IMR-90 (cell line): ENCODE results near the gene LMBR1L. TPM values are rescaled to one million over a fixed set of nuclear protein-coding genes. Genes with fewer than 3 reads are reported as not detected.

Source experiments
- ATAC-seq: fragments of 200-7000 bp; cut with Tn5 transposase; 2 replicates; pipeline ENCODE4 v1.9.1; 2020; ENCODE audit warnings: low read depth, mild to moderate bottlenecking, moderate library complexity
- BruUV-seq: library from RNA; stranded (reverse); fragments of 400-500 nt; replicated peaks from 2 replicates; lab custom pipeline; 2021; lab: Mats Ljungman, UMichigan
- CTCF ChIA-PET: fragments of 300-600 bp; formaldehyde crosslinking; extraction: SDS; loops from one replicate; lab custom pipeline; 2021; ENCODE audit warnings: antibody characterized with exemption; lab: Yijun Ruan, JAX
- POLR2A ChIA-PET: fragments of 300-600 bp; sonication (Branson Sonifier 250); formaldehyde crosslinking; loops from one replicate; lab custom pipeline; 2022; ENCODE audit warnings: antibody characterized with exemption; ENCODE audit not compliant: unreplicated experiment; lab: Charles Lee
- DNase-seq: peaks from one replicate; pipeline ENCODE4 v3.0.0; 2013
- H2AFZ ChIP-seq: replicated peaks from 2 replicates; pipeline ENCODE3; 2013; ENCODE audit warnings: low read length, mild to moderate bottlenecking; ENCODE audit not compliant: poor library complexity
- H2AK5ac ChIP-seq: 2 replicates; pipeline ENCODE4 v1.6.1; 2013; ENCODE audit warnings: low read depth, low read length, inconsistent platforms
- H2AK9ac ChIP-seq: replicated peaks from 2 replicates; pipeline ENCODE3; 2013; ENCODE audit warnings: mild to moderate bottlenecking, low read depth, low read length, moderate library complexity; ENCODE audit not compliant: poor library complexity
- H2BK120ac ChIP-seq: 2 replicates; pipeline ENCODE4 v1.6.1; 2013; ENCODE audit warnings: low read depth, low read length, inconsistent platforms
- H2BK15ac ChIP-seq: 3 replicates; pipeline ENCODE4 v1.6.1; 2013; ENCODE audit warnings: low read depth, low read length, inconsistent platforms
- H2BK20ac ChIP-seq: 2 replicates; pipeline ENCODE4 v1.6.1; 2013; ENCODE audit warnings: low read depth, mild to moderate bottlenecking, inconsistent platforms, low read length, moderate library complexity
- H2BK5ac ChIP-seq: 2 replicates; pipeline ENCODE4 v1.6.1; 2013; ENCODE audit warnings: mild to moderate bottlenecking, low read depth, low read length, inconsistent platforms; ENCODE audit not compliant: poor library complexity, severe bottlenecking
- H3K14ac ChIP-seq: replicated peaks from 2 replicates; pipeline ENCODE4 v1.6.1; 2013; ENCODE audit warnings: low read depth, low read length, inconsistent platforms
- H3K18ac ChIP-seq: 2 replicates; pipeline ENCODE4 v1.6.1; 2013; ENCODE audit warnings: low read depth, low read length, control low read depth
- H3K23ac ChIP-seq: 2 replicates; pipeline ENCODE4 v1.6.1; 2013; ENCODE audit warnings: low read depth, low read length, inconsistent platforms
- H3K27ac ChIP-seq: 2 replicates; pipeline ENCODE4 v1.5.1; 2013; ENCODE audit warnings: mild to moderate bottlenecking, control low read depth, low read length; ENCODE audit not compliant: insufficient read depth
- H3K27me3 ChIP-seq: 2 replicates; pipeline ENCODE4 v1.6.1; 2013; ENCODE audit warnings: low read length; ENCODE audit not compliant: control insufficient read depth, insufficient read depth
- H3K36me3 ChIP-seq: 2 replicates; pipeline ENCODE4 v1.6.1; 2013; ENCODE audit warnings: low read length, mixed read lengths; ENCODE audit not compliant: control insufficient read depth, insufficient read depth
- H3K4ac ChIP-seq: 2 replicates; pipeline ENCODE4 v1.6.1; 2013; ENCODE audit warnings: low read depth, low read length, inconsistent platforms
- H3K4me1 ChIP-seq: 2 replicates; pipeline ENCODE4 v1.6.1; 2013; ENCODE audit warnings: low read length, mixed read lengths; ENCODE audit not compliant: control insufficient read depth, insufficient read depth
- H3K4me2 ChIP-seq: 2 replicates; pipeline ENCODE4 v1.6.1; 2013; ENCODE audit warnings: low read depth, mild to moderate bottlenecking, control low read depth, low read length, moderate library complexity
- H3K4me3 ChIP-seq: 2 replicates; pipeline ENCODE4 v1.5.1; 2013; ENCODE audit warnings: low read depth, mild to moderate bottlenecking, control low read depth, low read length, moderate library complexity; ENCODE audit not compliant: insufficient read depth
- H3K56ac ChIP-seq: 2 replicates; pipeline ENCODE4 v1.6.1; 2013; ENCODE audit warnings: low read length, inconsistent platforms; ENCODE audit not compliant: insufficient read depth; ENCODE audit errors: extremely low read depth
- H3K79me1 ChIP-seq, 2 experiments: 2 replicates each; pipeline ENCODE4 v1.6.1; 2013; ENCODE audit warnings: low read length in 2 of 2, inconsistent platforms in 1 of 2, low read depth in 1 of 2
- H3K9ac ChIP-seq: 2 replicates; pipeline ENCODE4 v1.6.1; 2013; ENCODE audit warnings: low read depth, low read length, control low read depth
- H3K9me1 ChIP-seq: 2 replicates; pipeline ENCODE4 v1.6.1; 2013; ENCODE audit warnings: low read length, inconsistent platforms; ENCODE audit not compliant: insufficient read depth
- H3K9me3 ChIP-seq: 2 replicates; pipeline ENCODE4 v1.6.1; 2013; ENCODE audit warnings: low read length; ENCODE audit not compliant: control insufficient read depth, insufficient read depth
- H4K20me1 ChIP-seq: 2 replicates; pipeline ENCODE4 v1.6.1; 2013; ENCODE audit warnings: low read length, inconsistent platforms; ENCODE audit not compliant: insufficient read depth
- H4K5ac ChIP-seq: 2 replicates; pipeline ENCODE4 v1.6.1; 2013; ENCODE audit warnings: mild to moderate bottlenecking, low read depth, low read length, control low read depth
- H4K8ac ChIP-seq, 2 experiments: 2 replicates each; pipeline ENCODE4 v1.6.1; 2013; ENCODE audit warnings: low read depth in 2 of 2, low read length in 2 of 2, control low read depth in 1 of 2, inconsistent platforms in 1 of 2
- H4K91ac ChIP-seq: 2 replicates; pipeline ENCODE4 v1.6.1; 2013; ENCODE audit warnings: low read depth, low read length, inconsistent platforms; ENCODE audit not compliant: insufficient read depth
- BHLHE40 ChIP-seq: fragments of 150-350 bp; IDR thresholded peaks from 2 replicates; pipeline ENCODE4 v1.6.1; 2016; ENCODE audit warnings: mild to moderate bottlenecking, low read depth, low read length
- CEBPB ChIP-seq: IDR thresholded peaks from 2 replicates; pipeline ENCODE4 v1.6.1; 2012; ENCODE audit warnings: low read depth, low read length, improper control_type of control experiment
- CHD1 ChIP-seq: IDR thresholded peaks from 2 replicates; pipeline ENCODE4 v1.6.1; 2012; ENCODE audit warnings: low read depth, low read length, improper control_type of control experiment
- CTCF ChIP-seq: conservative IDR thresholded peaks from 2 replicates; pipeline ENCODE4 v1.5.1; 2012; ENCODE audit warnings: mild to moderate bottlenecking, low read depth, low read length, improper control_type of control experiment
- ELK1 ChIP-seq: fragments of 150-350 bp; IDR thresholded peaks from 2 replicates; pipeline ENCODE4 v1.6.1; 2016; ENCODE audit warnings: low read depth, mild to moderate bottlenecking, low read length, moderate library complexity, borderline replicate concordance
- FOS ChIP-seq: fragments of 150-350 bp; IDR thresholded peaks from 2 replicates; pipeline ENCODE4 v1.6.1; 2016; ENCODE audit warnings: low read depth, low read length
- MAFK ChIP-seq: IDR thresholded peaks from 2 replicates; pipeline ENCODE4 v1.6.1; 2012; ENCODE audit warnings: low read depth, low read length, improper control_type of control experiment
- MXI1 ChIP-seq: IDR thresholded peaks from 2 replicates; pipeline ENCODE4 v1.6.1; 2012; ENCODE audit warnings: low read depth, mild to moderate bottlenecking, low read length, moderate library complexity, borderline replicate concordance
- POLR2A ChIP-seq: IDR thresholded peaks from 2 replicates; pipeline ENCODE4 v1.6.1; 2012; ENCODE audit warnings: mild to moderate bottlenecking, low read depth, low read length
- RAD21 ChIP-seq: IDR thresholded peaks from 2 replicates; pipeline ENCODE4 v1.6.1; 2012; ENCODE audit warnings: low read length, improper control_type of control experiment
- RCOR1 ChIP-seq: IDR thresholded peaks from 2 replicates; pipeline ENCODE4 v1.6.1; 2012; ENCODE audit warnings: mild to moderate bottlenecking, low read length, improper control_type of control experiment; ENCODE audit not compliant: insufficient replicate concordance
- RFX5 ChIP-seq: IDR thresholded peaks from 2 replicates; pipeline ENCODE4 v1.8.0; 2012; ENCODE audit warnings: low read depth, mild to moderate bottlenecking, low read length, moderate library complexity
- SMC3 ChIP-seq: fragments of 150-350 bp; IDR thresholded peaks from 2 replicates; pipeline ENCODE4 v1.6.1; 2016; ENCODE audit warnings: low read depth, mild to moderate bottlenecking, antibody characterized with exemption, low read length, moderate library complexity
- WGBS, 2 experiments: methylation state at CpG; one replicate each; pipeline versions ENCODE4 v1.1.5 to v1.1.7; 2013; ENCODE audit warnings: missing lambda C conversion rate in 2 of 2; ENCODE audit not compliant: insufficient read length in 1 of 2; ENCODE audit errors: extremely low coverage in 2 of 2; 5-methylcytosine and 5-hydroxymethylcytosine counted together
- dilution Hi-C: fragments of 300-500 bp; cut with HindIII; formaldehyde crosslinking; loops from one replicate; pipeline ENCODE4 v1.14.3; 2018; ENCODE audit warnings: low sequenced_read_pairs; ENCODE audit not compliant: unreplicated experiment
- in situ Hi-C: fragments of 300-500 bp; cut with MboI; formaldehyde crosslinking; loops from 3 replicates; pipeline ENCODE4 v1.14.3; 2019; ENCODE audit warnings: low sequenced_read_pairs, inconsistent platforms, mixed read lengths
- intact Hi-C: fragments of 100-400 bp; cut with micrococcal nuclease; formaldehyde crosslinking; loops from 2 replicates; pipeline ENCODE4 v1.10.0; 2022
- polyA plus RNA-seq, 3 experiments: library from polyadenylated mRNA; depleted of rRNA; stranded (reverse); fragments of >200 nt; gene quantifications; 2 replicates each; pipeline ENCODE4 v1.2.3, GENCODE V29; 2012; ENCODE audit warnings: low replicate concordance in 1 of 3
- total RNA-seq: library from RNA; depleted of rRNA; stranded (reverse); fragments of >200 nt; gene quantifications from 2 replicates; pipeline ENCODE4 v1.2.3, GENCODE V29; 2012
- TF ChIP-seq, protein P1 (sequence below): fragments of 150-350 bp; IDR thresholded peaks from 2 replicates; pipeline ENCODE4 v1.6.1; 2017; ENCODE audit warnings: mild to moderate bottlenecking, antibody characterized with exemption, low read length, low read depth

The LMBR1L gene
- total and polyA plus RNA-seq, 2 of the 4 experiments (the other 2 are of a cell fraction) = 33.0 to 44.6 TPM

- in situ Hi-C loops = no loop called here
- ATAC-seq = peak; percentile 19
- TF ChIP-seq RAD21 = no peak
- no peak for TF ChIP-seq MXI1
- TF ChIP-seq, protein P1, sequence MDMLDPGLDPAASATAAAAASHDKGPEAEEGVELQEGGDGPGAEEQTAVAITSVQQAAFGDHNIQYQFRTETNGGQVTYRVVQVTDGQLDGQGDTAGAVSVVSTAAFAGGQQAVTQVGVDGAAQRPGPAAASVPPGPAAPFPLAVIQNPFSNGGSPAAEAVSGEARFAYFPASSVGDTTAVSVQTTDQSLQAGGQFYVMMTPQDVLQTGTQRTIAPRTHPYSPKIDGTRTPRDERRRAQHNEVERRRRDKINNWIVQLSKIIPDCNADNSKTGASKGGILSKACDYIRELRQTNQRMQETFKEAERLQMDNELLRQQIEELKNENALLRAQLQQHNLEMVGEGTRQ = no peak
- no peak for TF ChIP-seq CEBPB
- no peak for TF ChIP-seq CTCF
- TF ChIP-seq RFX5 = no peak
- no peak for TF ChIP-seq BHLHE40
- no peak for TF ChIP-seq RCOR1
- TF ChIP-seq ELK1 = no peak
- no peak for TF ChIP-seq MAFK
- no peak for TF ChIP-seq SMC3
- no peak for TF ChIP-seq CHD1
- TF ChIP-seq FOS = no peak
- TF ChIP-seq POLR2A = no peak
These were observed 16.3 kb downstream of the LMBR1L start, which contains the start of gene DHH for GRCh38 chr12:49094160-49094974. TSS of gene DHH (minus strand) at chr12:49094801. CDS start at chr12:49094512, 289 bp downstream.

More at GRCh38 chr12:49094160-49094974, 16.3 kb downstream of the LMBR1L start, which contains the start of gene DHH:
- Histone ChIP-seq H3K4me1 (peaks cover 7% of the 10 kb centered on the region; the same call in 1 of the 2 replicates), H2BK5ac (no peak within 1 kb of the TSS), H3K79me1 (no peaks in the 10 kb centered on the region), H3K4me2 (peak within 1 kb of the TSS; percentile 7), H3K9me3 (no peaks in the 10 kb centered on the region), H4K20me1 (peaks cover 6% of the 10 kb centered on the region; the same call in 1 of the 2 replicates), H3K4me3 (no peak within 1 kb of the TSS), H2BK120ac (no peak within 1 kb of the TSS), H3K9me1 (no peaks in the 10 kb centered on the region), H3K9ac (no peak within 1 kb of the TSS), H4K8ac (no peak within 1 kb of the TSS), H3K27me3 (peaks cover 24% of the 10 kb centered on the region; the same call in 1 of the 2 replicates), H2AK9ac (no peak within 1 kb of the TSS), H4K91ac (no peak within 1 kb of the TSS), H2BK15ac (no peak within 1 kb of the TSS), H4K5ac (no peak within 1 kb of the TSS), H3K56ac (no peak within 1 kb of the TSS), H2AK5ac (no peak within 1 kb of the TSS; the same call in 1 of the 2 replicates), H3K23ac (no peak within 1 kb of the TSS; the same call in none of the 2 replicates), H3K18ac (no peak within 1 kb of the TSS), H3K4ac (no peak within 1 kb of the TSS), H3K27ac (no peak within 1 kb of the TSS), H2BK20ac (no peak within 1 kb of the TSS), H3K14ac (no peak within 1 kb of the TSS), H3K36me3 (peaks cover 17% of the 10 kb centered on the region), H2AFZ (peak within 1 kb of the TSS; percentile 34)
- dilution Hi-C loops = no loop called here
- WGBS, 2 experiments = 11% methylated on average over 19 of the region's 49 CpGs; no CpG with 5 or more reads in 1 of the 2 experiments
- intact Hi-C loops = no loop called here
- ChIA-PET POLR2A (no interaction called here), CTCF (interaction anchor here (1.0 kb wide), 2 partner anchors 15 to 16 kb away, joined by 3 read pairs; partner anchors contain the start of gene LMBR1L)
- no peak for DNase-seq
- BruUV-seq = no TSS peak
